ENCODE measurements around the gene CCDC33.

Gene CCDC33

GRCh38 chr15:74240002-74240568, 4.0 kb downstream of the CCDC33 start:
- no peaks in the 10 kb centered on the region for H3K36me3 ChIP-seq (ENCODE audit: control insufficient read depth, insufficient read depth, low read length)
- TF ChIP-seq CTCF (IDR thresholded peaks at IDR 0.05) = peak; percentile 65
- no peak overlapping the region for H3K9ac ChIP-seq
- H3K4me3 ChIP-seq (ENCODE audit: low read depth, low read length) = no peak overlapping the region
- H3K4me2 ChIP-seq (ENCODE audit: low read length) = no peak overlapping the region
- no peaks in the 10 kb centered on the region for H3K27me3 ChIP-seq (ENCODE audit: control insufficient read depth, insufficient read depth, low read length)
- H3K9me3 ChIP-seq (ENCODE audit: control insufficient read depth, low read length) = no peaks in the 10 kb centered on the region
- H3K27ac ChIP-seq = no peak overlapping the region
- H3K4me1 ChIP-seq = peaks cover 10% of the 10 kb centered on the region
- no peak overlapping the region for H2AFZ ChIP-seq
- no peaks in the 10 kb centered on the region for H3K79me2 ChIP-seq

GRCh38 chr15:74240897-74241614, 4.9 kb downstream of the CCDC33 start:
- H3K36me3 ChIP-seq (ENCODE audit: control insufficient read depth, insufficient read depth, low read length) = no peaks in the 10 kb centered on the region
- H2AFZ ChIP-seq = no peak overlapping the region
- no peak overlapping the region for H3K27ac ChIP-seq
- no peak overlapping the region for H3K9ac ChIP-seq
- no peak overlapping the region for H3K4me2 ChIP-seq (ENCODE audit: low read length)
- no peaks in the 10 kb centered on the region for H3K27me3 ChIP-seq (ENCODE audit: control insufficient read depth, insufficient read depth, low read length)
- H3K9me3 ChIP-seq (ENCODE audit: control insufficient read depth, low read length) = no peaks in the 10 kb centered on the region
- TF ChIP-seq CTCF (IDR thresholded peaks at IDR 0.05) = no peak
- no peak overlapping the region for H3K4me3 ChIP-seq (ENCODE audit: low read depth, low read length)
- H3K4me1 ChIP-seq = peaks cover 10% of the 10 kb centered on the region
- H3K79me2 ChIP-seq = no peaks in the 10 kb centered on the region

GRCh38 chr15:74242441-74243185, 6.5 kb downstream of the CCDC33 start:
- H3K9me3 ChIP-seq (ENCODE audit: control insufficient read depth, low read length) = no peaks in the 10 kb centered on the region
- no peaks in the 10 kb centered on the region for H3K79me2 ChIP-seq
- peaks cover 5% of the 10 kb centered on the region for H3K4me1 ChIP-seq
- H3K27me3 ChIP-seq (ENCODE audit: control insufficient read depth, insufficient read depth, low read length) = no peaks in the 10 kb centered on the region
- H2AFZ ChIP-seq = no peak overlapping the region
- H3K4me2 ChIP-seq (ENCODE audit: low read length) = no peak overlapping the region
- H3K9ac ChIP-seq = no peak overlapping the region
- no peak for TF ChIP-seq CTCF (IDR thresholded peaks at IDR 0.05)
- no peaks in the 10 kb centered on the region for H3K36me3 ChIP-seq (ENCODE audit: control insufficient read depth, insufficient read depth, low read length)
- H3K27ac ChIP-seq = no peak overlapping the region
- no peak overlapping the region for H3K4me3 ChIP-seq (ENCODE audit: low read depth, low read length)

GRCh38 chr15:74243431-74243830, 7.3 kb downstream of the CCDC33 start:
- Histone ChIP-seq H3K27ac (no peak overlapping the region), H3K4me3 (ENCODE audit: low read depth, low read length) (no peak overlapping the region), H3K27me3 (ENCODE audit: control insufficient read depth, insufficient read depth, low read length) (no peaks in the 10 kb centered on the region), H3K9ac (no peak overlapping the region), H3K4me1 (peaks cover 5% of the 10 kb centered on the region), H2AFZ (no peak overlapping the region), H3K9me3 (ENCODE audit: control insufficient read depth, low read length) (no peaks in the 10 kb centered on the region), H3K79me2 (no peaks in the 10 kb centered on the region), H3K36me3 (ENCODE audit: control insufficient read depth, insufficient read depth, low read length) (no peaks in the 10 kb centered on the region), H3K4me2 (ENCODE audit: low read length) (no peak overlapping the region)
- TF ChIP-seq CTCF (IDR thresholded peaks at IDR 0.05) = no peak

Measured in parathyroid adenoma (tissue), 2 donors.